NB4 (cell line): Measurements from ENCODE around the gene KRTAP4-3.
A peak's percentile ranks its signal among the peaks of the same experiment; 100 is the strongest.
"Not testable (repeated sequence)": the region's sequence is repeated elsewhere in the genome, so short reads cannot be mapped to it uniquely, and the experiment has no call there.

Experiments used
- DNase-seq: peaks from one replicate; pipeline ENCODE4 v3.0.0; 2010; ENCODE audit warnings: low read depth
- H3K4me3 ChIP-seq: one replicate; pipeline ENCODE4 v1.5.1; 2011; ENCODE audit warnings: mild to moderate bottlenecking, low read depth, low read length, moderate library complexity
- MAX ChIP-seq: IDR thresholded peaks from 2 replicates; pipeline ENCODE4 v1.6.1; 2011; ENCODE audit warnings: low read depth, low read length
- MYC ChIP-seq: IDR thresholded peaks from 2 replicates; pipeline ENCODE4 v1.6.1; 2011; ENCODE audit warnings: low read depth, low read length
- POLR2A ChIP-seq: IDR thresholded peaks from 2 replicates; pipeline ENCODE4 v1.6.1; 2011; ENCODE audit warnings: mild to moderate bottlenecking; ENCODE audit not compliant: insufficient read length; ENCODE audit errors: extremely low read depth
- TF ChIP-seq, protein P1 (sequence below): IDR thresholded peaks from one replicate; pipeline ENCODE4 v1.5.1; 2012; ENCODE audit warnings: low read depth, low read length

Gene KRTAP4-3

GRCh38 chr17:41125064-41125463, 43.0 kb downstream of the KRTAP4-3 start:
- TF ChIP-seq MYC (no peak), MAX (no peak), POLR2A (no peak)
- TF ChIP-seq, protein P1, sequence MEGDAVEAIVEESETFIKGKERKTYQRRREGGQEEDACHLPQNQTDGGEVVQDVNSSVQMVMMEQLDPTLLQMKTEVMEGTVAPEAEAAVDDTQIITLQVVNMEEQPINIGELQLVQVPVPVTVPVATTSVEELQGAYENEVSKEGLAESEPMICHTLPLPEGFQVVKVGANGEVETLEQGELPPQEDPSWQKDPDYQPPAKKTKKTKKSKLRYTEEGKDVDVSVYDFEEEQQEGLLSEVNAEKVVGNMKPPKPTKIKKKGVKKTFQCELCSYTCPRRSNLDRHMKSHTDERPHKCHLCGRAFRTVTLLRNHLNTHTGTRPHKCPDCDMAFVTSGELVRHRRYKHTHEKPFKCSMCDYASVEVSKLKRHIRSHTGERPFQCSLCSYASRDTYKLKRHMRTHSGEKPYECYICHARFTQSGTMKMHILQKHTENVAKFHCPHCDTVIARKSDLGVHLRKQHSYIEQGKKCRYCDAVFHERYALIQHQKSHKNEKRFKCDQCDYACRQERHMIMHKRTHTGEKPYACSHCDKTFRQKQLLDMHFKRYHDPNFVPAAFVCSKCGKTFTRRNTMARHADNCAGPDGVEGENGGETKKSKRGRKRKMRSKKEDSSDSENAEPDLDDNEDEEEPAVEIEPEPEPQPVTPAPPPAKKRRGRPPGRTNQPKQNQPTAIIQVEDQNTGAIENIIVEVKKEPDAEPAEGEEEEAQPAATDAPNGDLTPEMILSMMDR: no peak
- no peak overlapping the region for H3K4me3 ChIP-seq
- no peak for DNase-seq

GRCh38 chr17:41123991-41124371, 44.0 kb downstream of the KRTAP4-3 start, which contains the start of gene KRTAP4-12:
Gene KRTAP4-12 (minus strand): TSS chr17:41124182. CDS start chr17:41124122, 60 bp downstream.
- H3K4me3 ChIP-seq, DNase-seq: not testable (repeated sequence)

DNA sequence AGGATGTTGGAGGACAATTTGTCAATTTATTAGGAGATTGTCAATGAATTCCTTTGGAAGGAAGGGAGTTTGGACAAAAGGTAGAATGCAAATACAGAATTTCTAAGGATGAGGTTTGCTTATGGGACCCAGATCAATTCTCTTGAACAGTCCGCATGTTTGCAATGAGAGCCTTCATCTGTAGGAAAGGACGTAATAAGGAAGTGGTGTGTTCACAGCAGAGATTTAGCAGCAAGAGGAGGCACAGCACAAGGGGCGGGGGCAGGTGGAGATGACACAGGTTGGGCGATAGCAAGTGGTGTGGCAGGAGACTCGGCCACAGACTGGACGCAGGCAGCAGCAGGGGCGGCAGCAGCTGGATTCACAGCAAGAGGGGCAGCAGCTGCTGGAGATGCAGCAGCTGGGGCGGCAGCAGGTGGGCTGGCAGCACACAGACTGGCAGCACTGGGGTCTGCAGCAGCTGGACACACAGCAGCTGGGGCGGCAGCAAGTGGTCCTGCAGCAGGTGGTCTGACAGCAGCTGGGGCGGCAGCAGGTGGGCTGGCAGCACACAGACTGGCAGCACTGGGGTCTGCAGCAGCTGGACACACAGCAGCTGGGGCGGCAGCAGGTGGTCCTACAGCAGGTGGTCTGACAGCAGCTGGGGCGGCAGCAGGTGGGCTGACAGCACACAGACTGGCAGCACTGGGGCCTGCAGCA, 44.6 kb downstream of the KRTAP4-3 start:
- not testable (repeated sequence) for DNase-seq, H3K4me3 ChIP-seq

- H3K4me3 ChIP-seq: no peak overlapping the region
- DNase-seq: no peak
- TF ChIP-seq, protein P1: no peak
- no peak for TF ChIP-seq POLR2A
- TF ChIP-seq MAX: no peak
These were observed 46.3 kb downstream of the KRTAP4-3 start for GRCh38 chr17:41121742-41122141.

DNA sequence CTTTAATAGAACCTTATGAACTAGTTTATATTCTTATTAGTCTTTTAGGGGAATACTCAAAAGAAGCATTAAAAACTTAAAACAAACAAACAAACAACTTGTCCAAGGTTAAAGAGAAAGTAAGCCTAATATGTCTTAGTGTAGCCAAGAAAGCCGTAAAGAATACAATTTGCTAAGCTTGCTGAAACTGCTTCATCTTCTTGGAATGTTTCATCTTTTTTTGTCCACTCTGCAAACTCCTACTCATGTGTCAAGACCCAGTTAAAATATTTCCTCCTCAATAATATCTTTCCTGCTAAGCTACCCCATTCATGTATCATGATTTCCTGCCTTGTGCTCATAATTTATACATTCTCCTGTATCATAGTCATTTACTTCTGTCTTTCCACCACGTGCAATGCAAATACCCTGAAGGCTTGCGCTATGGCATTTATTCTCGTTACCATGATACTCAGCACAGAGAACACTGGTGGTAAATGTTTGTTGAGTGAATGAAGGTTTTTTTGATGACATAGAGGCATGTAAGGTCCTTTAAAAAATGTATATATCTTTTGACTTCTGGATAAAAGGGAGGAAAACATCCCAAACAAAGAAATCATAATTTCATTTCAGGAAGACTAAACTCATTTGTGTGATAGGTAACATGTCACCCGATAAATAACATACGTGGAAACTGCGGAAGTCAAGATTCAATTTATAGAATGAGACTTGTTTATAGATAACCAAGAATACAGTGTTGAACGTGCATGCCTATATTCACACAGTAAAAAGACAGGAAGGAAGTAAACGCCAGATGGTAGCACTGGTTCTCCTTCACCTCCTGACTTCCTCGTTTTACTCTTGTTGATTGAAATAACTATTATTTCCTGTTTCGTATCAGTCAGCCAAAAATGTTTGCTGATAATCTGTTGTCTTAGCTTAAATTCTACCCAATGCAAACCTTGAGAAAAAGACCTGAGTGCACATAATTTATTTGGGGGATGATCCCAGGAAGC, 48.0 kb downstream of the KRTAP4-3 start:
- DNase-seq: peak; percentile 10
- H3K4me3 ChIP-seq: not testable (repeated sequence)

GRCh38 chr17:41118721-41119120, 49.3 kb downstream of the KRTAP4-3 start:
- no peak overlapping the region for H3K4me3 ChIP-seq
- DNase-seq: no peak

DNA sequence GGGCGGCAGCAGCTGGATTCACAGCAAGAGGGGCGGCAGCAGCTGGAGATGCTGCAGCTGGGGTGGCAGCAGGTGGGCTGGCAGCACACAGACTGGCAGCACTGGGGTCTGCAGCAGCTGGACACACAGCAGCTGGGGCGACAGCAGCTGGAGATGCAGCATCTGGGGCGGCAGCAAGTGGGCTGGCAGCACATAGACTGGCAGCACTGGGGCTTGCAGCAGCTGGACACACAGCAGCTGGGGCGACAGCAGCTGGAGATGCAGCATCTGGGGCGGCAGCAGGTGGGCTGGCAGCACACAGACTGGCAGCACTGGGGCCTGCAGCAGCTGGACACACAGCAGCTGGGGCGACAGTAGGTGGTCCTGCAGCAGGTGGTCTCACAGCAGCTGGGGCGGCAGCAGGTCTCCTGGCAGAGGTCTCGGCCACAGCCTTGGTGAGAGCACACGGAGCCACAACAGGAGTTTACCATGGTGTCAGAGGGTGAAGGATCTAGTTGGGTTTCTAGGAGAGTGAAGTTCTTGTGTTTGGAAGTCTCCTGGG, 50.1 kb downstream of the KRTAP4-3 start, which contains the start of gene KRTAP4-11:
TSS of gene KRTAP4-11 (minus strand) at position 528 of the 541 bp plus-strand sequence. CDS start at position 470, 58 bp downstream.
- not testable (repeated sequence) for DNase-seq, H3K4me3 ChIP-seq

More at GRCh38 chr17:41118721-41119120, 49.3 kb downstream of the KRTAP4-3 start:
- TF ChIP-seq MAX (no peak), MYC (no peak), POLR2A (no peak)
- TF ChIP-seq, protein P1: no peak
